Measurements from ENCODE around the gene MCRIP1.

DNA sequence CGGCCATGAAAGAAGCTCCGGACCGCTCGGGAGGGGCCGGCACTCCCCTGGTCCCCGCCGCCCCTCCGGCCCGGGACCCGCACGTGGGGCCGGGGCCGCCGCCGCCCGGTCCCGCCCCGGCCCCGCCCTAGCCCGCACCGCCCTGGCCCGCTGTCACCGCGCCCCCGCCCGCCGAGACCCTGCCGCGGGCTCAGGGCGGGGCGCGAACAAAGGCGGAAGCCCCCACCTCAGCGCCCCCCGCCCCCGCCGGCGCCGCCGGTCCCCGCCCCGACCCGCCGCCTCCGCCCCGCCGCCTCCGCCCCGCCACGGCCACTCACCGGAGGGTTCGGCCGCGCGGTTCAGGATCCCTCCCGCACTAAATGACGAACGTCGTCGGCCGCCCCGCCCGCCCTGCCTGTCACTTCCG lies 37.9 kb upstream of the MCRIP1 start, which contains the start of gene ARHGDIA:
- no peak for TF ChIP-seq EZH2 (IDR thresholded peaks at IDR 0.05; ENCODE audit: insufficient read depth, low read length)
- no peak for TF ChIP-seq CTCF (IDR thresholded peaks at IDR 0.05; ENCODE audit: insufficient read depth, low read depth, low read length)

Data from astrocyte (in vitro differentiated cells and primary cell).